ENCODE data around the gene SREBF1. TPM values are rescaled to one million over a fixed set of nuclear protein-coding genes. Genes with fewer than 3 reads are reported as not detected.

The SREBF1 gene
- 81.2 and 97.0 TPM in 2 replicates for total RNA-seq (ENCODE audit: low replicate concordance)
- long read RNA-seq, partial matches to known transcripts: 1 of 2 reads
- long read RNA-seq, other reads (novel, unspliced or antisense): 1 of 2 reads

DNA sequence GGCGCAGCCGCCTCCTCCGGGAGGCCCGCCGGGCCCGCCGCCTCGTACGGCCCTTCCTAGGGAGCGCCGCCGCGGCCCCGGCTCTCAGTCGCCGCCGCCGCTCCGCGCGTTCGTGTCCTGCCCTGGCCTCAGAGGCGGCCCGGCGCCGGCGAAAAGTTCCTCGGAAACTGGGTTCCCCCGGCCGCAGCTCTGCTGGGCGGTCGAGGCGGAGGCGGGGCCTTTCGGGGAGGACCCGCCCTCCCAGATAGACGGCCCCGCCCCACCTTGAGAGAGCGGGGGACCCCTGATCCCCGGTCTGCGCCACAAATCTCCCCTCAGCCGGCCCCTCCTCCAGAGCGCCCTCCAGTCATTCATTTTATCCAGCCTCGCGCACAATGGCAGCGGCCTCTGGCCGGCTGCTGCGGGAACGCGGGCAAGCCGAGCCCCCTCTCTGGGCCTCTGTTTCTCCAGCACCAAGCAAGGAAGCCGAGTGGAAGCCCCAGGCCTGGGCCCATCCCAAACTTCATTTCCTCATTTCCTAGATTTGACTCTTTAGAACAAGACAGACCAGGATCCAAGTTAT is at the start of gene SREBF1:
Gene SREBF1 (minus strand): TSS at position 169 of the 562 bp plus-strand sequence. CDS start 169 bp downstream, outside the sequence.
- peaks cover 57% of the 10 kb centered on the region for H3K4me1 Mint-ChIP-seq (ENCODE audit: unreplicated experiment)
- no peaks in the 10 kb centered on the region for H3K9me3 Mint-ChIP-seq
- H3K27ac Mint-ChIP-seq: peak within 1 kb of the TSS; percentile 99
- H3K36me3 Mint-ChIP-seq: peaks cover 3% of the 10 kb centered on the region
- peak within 1 kb of the TSS; percentile 95 for H3K4me3 Mint-ChIP-seq
- peak; percentile 81 for DNase-seq (ENCODE audit: extremely low spot score, unreplicated experiment)
- TF ChIP-seq, protein P1, sequence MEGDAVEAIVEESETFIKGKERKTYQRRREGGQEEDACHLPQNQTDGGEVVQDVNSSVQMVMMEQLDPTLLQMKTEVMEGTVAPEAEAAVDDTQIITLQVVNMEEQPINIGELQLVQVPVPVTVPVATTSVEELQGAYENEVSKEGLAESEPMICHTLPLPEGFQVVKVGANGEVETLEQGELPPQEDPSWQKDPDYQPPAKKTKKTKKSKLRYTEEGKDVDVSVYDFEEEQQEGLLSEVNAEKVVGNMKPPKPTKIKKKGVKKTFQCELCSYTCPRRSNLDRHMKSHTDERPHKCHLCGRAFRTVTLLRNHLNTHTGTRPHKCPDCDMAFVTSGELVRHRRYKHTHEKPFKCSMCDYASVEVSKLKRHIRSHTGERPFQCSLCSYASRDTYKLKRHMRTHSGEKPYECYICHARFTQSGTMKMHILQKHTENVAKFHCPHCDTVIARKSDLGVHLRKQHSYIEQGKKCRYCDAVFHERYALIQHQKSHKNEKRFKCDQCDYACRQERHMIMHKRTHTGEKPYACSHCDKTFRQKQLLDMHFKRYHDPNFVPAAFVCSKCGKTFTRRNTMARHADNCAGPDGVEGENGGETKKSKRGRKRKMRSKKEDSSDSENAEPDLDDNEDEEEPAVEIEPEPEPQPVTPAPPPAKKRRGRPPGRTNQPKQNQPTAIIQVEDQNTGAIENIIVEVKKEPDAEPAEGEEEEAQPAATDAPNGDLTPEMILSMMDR (conservative IDR thresholded peaks at IDR 0.05): no peak
- no peaks in the 10 kb centered on the region for H3K27me3 Mint-ChIP-seq

DNA sequence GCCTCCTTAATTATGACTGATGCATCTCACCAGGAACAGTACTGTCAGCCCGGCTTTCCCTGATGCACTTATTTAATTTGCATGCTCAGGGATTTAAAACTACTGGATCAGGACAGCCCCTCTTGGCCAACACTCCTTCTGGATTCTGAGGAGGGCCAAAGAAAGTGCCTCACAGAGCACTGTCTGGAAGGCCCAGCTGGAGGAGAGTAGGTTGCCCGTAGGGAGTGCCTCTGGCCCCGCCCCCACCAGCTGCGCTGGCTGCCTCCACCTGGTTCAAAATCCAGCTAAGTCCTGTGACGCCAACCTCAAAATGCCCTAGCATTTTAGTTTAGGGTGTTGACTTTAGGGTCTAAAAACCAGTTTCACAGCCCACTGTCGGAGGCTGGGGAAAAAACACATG is 49.4 kb upstream of the SREBF1 start:
- H3K27me3 Mint-ChIP-seq: no peaks in the 10 kb centered on the region
- H3K36me3 Mint-ChIP-seq: peaks cover 16% of the 10 kb centered on the region
- H3K4me3 Mint-ChIP-seq: no peak overlapping the region
- H3K27ac Mint-ChIP-seq: no peak overlapping the region
- peaks cover 20% of the 10 kb centered on the region for H3K4me1 Mint-ChIP-seq (ENCODE audit: unreplicated experiment)
- TF ChIP-seq, protein P1 (conservative IDR thresholded peaks at IDR 0.05): no peak
- DNase-seq (ENCODE audit: extremely low spot score, unreplicated experiment): no peak
- no peaks in the 10 kb centered on the region for H3K9me3 Mint-ChIP-seq

DNA sequence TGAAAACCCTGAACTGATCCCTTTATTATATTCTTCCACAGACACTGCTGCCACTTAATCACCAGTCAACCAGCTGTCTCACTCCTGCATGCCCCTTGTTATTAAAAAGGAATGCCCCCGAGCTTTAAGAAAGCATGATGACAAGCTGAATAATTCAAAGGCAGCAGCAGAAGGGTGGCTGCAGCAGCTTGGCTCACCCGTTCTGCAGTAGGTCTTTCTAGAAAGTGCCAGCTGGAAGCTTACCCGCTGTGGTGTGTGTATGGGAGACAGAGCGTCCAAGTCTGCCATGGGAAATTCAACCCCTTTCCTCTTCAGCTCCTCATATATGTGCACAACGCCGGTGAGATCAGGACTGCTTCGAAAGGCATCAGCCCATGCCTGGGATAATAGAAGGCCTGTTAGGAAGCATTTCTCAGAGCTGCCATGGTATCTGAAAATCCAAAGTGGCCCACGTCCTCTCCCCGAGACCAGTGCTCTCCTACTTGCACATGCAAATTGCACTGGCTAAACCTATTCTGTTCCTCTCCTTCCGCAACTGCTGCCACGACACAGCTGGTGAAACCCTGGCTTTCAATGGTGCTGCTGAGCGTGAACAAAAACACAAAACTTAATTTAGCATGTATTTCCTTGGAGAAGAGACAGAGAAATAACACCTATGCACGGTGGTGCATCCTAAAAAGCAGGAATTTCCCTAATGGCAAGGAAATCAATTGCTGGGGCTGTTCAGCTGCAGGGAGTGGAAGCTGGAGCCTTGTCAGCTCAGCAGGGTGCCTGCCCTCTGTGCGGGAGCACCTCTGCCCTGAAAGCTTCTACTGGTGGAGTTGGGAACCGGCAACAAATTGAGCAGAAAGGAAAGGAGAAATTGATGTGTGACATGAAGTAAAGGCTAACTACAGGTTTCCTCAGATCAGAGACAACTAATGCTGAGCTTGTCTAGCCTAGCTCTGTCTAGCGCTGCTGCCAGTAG is 47.9 kb upstream of the SREBF1 start:
- Mint-ChIP-seq H3K4me1 (ENCODE audit: unreplicated experiment) (peaks cover 23% of the 10 kb centered on the region), H3K4me3 (no peak overlapping the region), H3K27ac (no peak overlapping the region), H3K27me3 (no peaks in the 10 kb centered on the region), H3K36me3 (peaks cover 18% of the 10 kb centered on the region), H3K9me3 (no peaks in the 10 kb centered on the region)
- TF ChIP-seq, protein P1 (conservative IDR thresholded peaks at IDR 0.05): no peak
- DNase-seq (ENCODE audit: extremely low spot score, unreplicated experiment): no peak

DNA sequence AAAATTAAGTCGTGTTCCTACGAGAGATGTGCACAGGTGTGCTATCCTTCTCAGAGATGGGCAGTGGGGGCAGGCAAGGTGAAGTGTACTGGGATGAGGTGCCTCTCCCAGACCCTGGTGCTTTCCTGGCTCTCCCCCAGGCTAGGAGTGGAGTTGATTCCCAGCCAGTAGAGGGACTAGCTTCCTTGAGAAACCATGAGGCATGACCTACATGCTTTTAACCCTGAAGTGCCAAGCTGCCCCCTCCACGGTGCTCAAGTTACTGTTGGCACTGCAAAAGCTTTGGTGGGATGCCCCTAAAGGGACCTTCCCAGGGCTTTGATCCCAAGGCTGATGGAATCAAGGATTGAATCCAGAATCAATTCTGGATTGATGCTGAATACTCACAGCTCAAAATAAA is 47.0 kb upstream of the SREBF1 start:
- Mint-ChIP-seq H3K27me3 (no peaks in the 10 kb centered on the region), H3K4me1 (ENCODE audit: unreplicated experiment) (peaks cover 23% of the 10 kb centered on the region), H3K36me3 (peaks cover 18% of the 10 kb centered on the region), H3K9me3 (no peaks in the 10 kb centered on the region), H3K4me3 (no peak overlapping the region), H3K27ac (no peak overlapping the region)
- no peak for DNase-seq (ENCODE audit: extremely low spot score, unreplicated experiment)
- TF ChIP-seq, protein P1 (conservative IDR thresholded peaks at IDR 0.05): no peak

DNA sequence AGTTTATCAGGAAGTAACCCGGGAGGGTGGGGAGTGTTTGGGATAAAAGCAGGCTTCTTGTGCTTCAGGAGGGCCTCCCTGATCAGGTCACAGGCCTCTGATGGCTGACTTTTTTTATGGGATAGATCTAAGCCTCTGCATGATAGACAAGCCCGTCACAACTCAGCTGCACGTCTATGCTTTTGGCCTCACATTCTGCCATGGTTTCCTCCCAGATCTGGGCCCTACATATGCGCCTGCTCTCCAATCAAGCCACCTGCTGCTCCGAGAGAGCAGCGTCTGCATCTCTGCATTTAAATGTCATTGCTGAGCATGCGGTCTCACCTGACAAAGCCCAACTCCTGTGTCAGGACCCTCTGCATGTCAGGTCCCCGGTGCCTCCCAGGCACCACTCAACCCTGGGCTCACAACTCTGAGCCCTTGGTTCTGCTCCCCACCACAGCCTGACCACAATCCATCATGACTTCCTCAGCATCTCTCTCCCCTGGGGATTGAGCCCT is 45.3 kb upstream of the SREBF1 start:
- Mint-ChIP-seq H3K9me3 (no peaks in the 10 kb centered on the region), H3K4me1 (ENCODE audit: unreplicated experiment) (peaks cover 33% of the 10 kb centered on the region), H3K4me3 (no peak overlapping the region), H3K27ac (no peak overlapping the region), H3K27me3 (no peaks in the 10 kb centered on the region), H3K36me3 (peaks cover 27% of the 10 kb centered on the region)
- no peak for DNase-seq (ENCODE audit: extremely low spot score, unreplicated experiment)
- TF ChIP-seq, protein P1 (conservative IDR thresholded peaks at IDR 0.05): no peak
